Transverse colon (tissue), 4 donors: ENCODE results near the gene TAF15. TPM values are rescaled to one million over a fixed set of nuclear protein-coding genes. Genes with fewer than 3 reads are reported as not detected.

Experiments used
- DNase-seq: peaks from one replicate; pipeline ENCODE4 v3.0.0-alpha.2; 2019
- H3K27ac ChIP-seq, 4 donors: fragments of 200-600 bp; sonication (generic); 2 replicates each; pipeline ENCODE4 v1.5.1; 2016 to 2018; ENCODE audit warnings: inconsistent platforms in 4 of 4
- H3K27me3 ChIP-seq: fragments of 200-600 bp; sonication (generic); 2 replicates; pipeline ENCODE4 v1.5.1; 2017; ENCODE audit warnings: inconsistent platforms
- H3K36me3 ChIP-seq, 4 donors: fragments of 200-600 bp; sonication (generic); 2 replicates each; pipeline ENCODE4 v1.5.1; 2017 to 2019; ENCODE audit warnings: inconsistent platforms in 4 of 4
- H3K4me1 ChIP-seq, 4 donors: fragments of 200-600 bp; sonication (generic); 2 replicates each; pipeline ENCODE4 v1.5.1; 2017 to 2020; ENCODE audit warnings: inconsistent platforms in 4 of 4
- H3K4me3 ChIP-seq, 4 donors: fragments of 200-600 bp; sonication (generic); 1 replicate in 1 of 4; 2 replicates in 3 of 4; pipeline versions ENCODE4 v1.5.1 to v1.6.1; 2017 to 2019; ENCODE audit warnings: inconsistent platforms in 4 of 4
- H3K9me3 ChIP-seq, 2 donors: fragments of 200-600 bp; sonication (generic); 2 replicates each; pipeline ENCODE4 v1.5.1; 2017 to 2019; ENCODE audit warnings: inconsistent platforms in 2 of 2
- CTCF ChIP-seq, 5 experiments: fragments of 200-600 bp in 3 of 5; fragments of 450-650 bp in 2 of 5; sonication (generic) in 3 of 5; IDR thresholded peaks; 1 replicate in 2 of 5; 2 replicates in 3 of 5; pipeline ENCODE4 v1.5.1; 2016 to 2017; ENCODE audit warnings: antibody characterized with exemption in 5 of 5, inconsistent platforms in 3 of 5, mild to moderate bottlenecking in 2 of 5, moderate library complexity in 1 of 5
- EP300 ChIP-seq: sonication (generic); formaldehyde crosslinking; IDR thresholded peaks from one replicate; pipeline ENCODE4 v1.6.1; 2017; ENCODE audit warnings: antibody characterized with exemption, low read depth
- POLR2A ChIP-seq: fragments of 450-650 bp; IDR thresholded peaks from one replicate; pipeline ENCODE4 v1.6.1; 2016; ENCODE audit warnings: antibody characterized with exemption, mild to moderate bottlenecking, moderate library complexity
- POLR2AphosphoS5 ChIP-seq, 3 donors: sonication (generic); formaldehyde crosslinking; IDR thresholded peaks; one replicate each; pipeline ENCODE4 v1.6.1; 2016; ENCODE audit warnings: antibody characterized with exemption in 3 of 3
- WGBS, 2 donors: methylation state at CpG; one replicate each; pipeline ENCODE4 v1.1.5; 2018; ENCODE audit warnings: low coverage in 1 of 2; 5-methylcytosine and 5-hydroxymethylcytosine counted together
- in situ Hi-C, 4 donors: fragments of 200-750 bp; cut with MboI; loops; one replicate each; pipeline versions ENCODE4 v1.15.0 to v1.15.1; 2017; ENCODE audit warnings: low sequenced_read_pairs in 3 of 4, low pct_ligation_motif_present in 1 of 4, low pct_unique_long_range_greater_than_20kb in 1 of 4
- intact Hi-C: fragments of 100-400 bp; cut with DNase I; formaldehyde crosslinking; loops from one replicate; pipeline ENCODE4 v1.15.1; 2023; ENCODE audit warnings: low total_unique reads
- small RNA-seq, 4 donors: library from RNA; depleted of rRNA; stranded (forward); fragments of <200 nt; gene quantifications; one replicate each; pipeline ENCODE3, GENCODE V24; 2016
- total RNA-seq, 4 donors: library from RNA; depleted of rRNA; stranded (reverse); fragments of >200 nt; gene quantifications; one replicate each; pipeline ENCODE4 v1.1.0, GENCODE V29; 2016

Gene TAF15
- total RNA-seq, 4 donors from 2014 or later: 13.1 to 74.3 (median 37.9) TPM

- no peak for DNase-seq
- Histone ChIP-seq H3K27ac (no peak overlapping the region), H3K36me3 (no peaks in the 10 kb centered on the region), H3K4me1 (peaks cover 0 to 6% (median 0%) of the 10 kb centered on the region in 4 donors), H3K27me3 (no peaks in the 10 kb centered on the region), H3K4me3 (no peak overlapping the region), H3K9me3 (no peaks in the 10 kb centered on the region)
- in situ Hi-C loops: no loop called here
- WGBS, 2 donors: 93 to 100% methylated on average over 5 to 7 of the region's 7 CpGs
- intact Hi-C loops: no loop called here
- TF ChIP-seq POLR2AphosphoS5 (IDR thresholded peaks at IDR 0.05) (no peak), EP300 (no peak), CTCF (IDR thresholded peaks at IDR 0.05) (no peak), POLR2A (no peak)
These were observed 84.9 kb downstream of the TAF15 start for GRCh38 chr17:35894206-35894605.

DNA sequence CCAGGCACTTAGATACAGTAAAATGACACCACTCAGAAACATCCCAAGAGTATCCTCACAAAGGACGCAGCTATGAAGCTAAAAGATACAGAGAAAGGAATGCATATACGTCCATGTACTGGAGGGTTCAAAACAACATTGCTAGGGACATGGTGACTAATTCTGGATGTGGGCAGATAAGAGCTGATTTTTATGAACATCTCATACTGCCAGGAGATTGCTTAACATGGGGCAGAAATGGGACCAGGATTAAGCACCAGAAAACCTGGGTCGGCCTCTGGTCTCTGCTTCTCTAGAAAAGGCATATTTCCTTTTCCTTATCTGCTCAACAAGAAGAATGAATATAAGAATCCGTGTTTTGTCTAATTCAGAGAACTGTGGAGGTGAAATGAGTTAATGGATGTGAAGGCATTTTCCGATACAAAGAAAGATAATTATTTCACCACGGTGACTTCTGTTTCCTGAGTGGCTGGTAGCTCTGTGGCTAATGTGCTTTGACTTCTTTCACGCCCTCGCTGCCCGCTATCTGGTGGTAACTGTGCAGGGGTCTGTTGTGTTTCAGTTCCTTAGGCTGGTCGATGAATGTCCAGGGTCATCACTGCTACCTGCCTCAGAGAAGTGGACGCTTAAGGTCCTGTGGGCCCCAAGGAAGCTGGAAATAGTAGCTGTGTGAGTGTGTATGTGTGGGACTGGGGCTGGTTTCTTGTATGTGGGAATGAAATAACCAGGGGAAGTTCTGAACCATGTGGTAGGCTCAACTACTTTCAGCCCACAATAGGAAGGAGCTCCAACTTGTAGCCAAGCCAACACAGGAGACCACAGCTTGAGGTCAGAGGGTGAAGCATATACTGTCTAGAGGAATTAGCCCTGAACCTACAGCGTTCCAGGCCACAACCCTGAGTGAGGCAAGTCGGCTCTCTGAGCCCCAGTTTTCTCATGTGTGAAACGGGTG, 86.6 kb downstream of the TAF15 start:
- 65 to 74% methylated on average over 7 to 14 of the region's 14 CpGs for WGBS, 2 donors
- Histone ChIP-seq H3K4me1 (no peaks in the 10 kb centered on the region), H3K4me3 (no peak overlapping the region), H3K27me3 (no peaks in the 10 kb centered on the region), H3K9me3 (no peaks in the 10 kb centered on the region), H3K36me3 (no peaks in the 10 kb centered on the region), H3K27ac (no peak overlapping the region)
- intact Hi-C loops (no loop called here), in situ Hi-C loops (no loop called here)
- DNase-seq: peak; percentile 17
- TF ChIP-seq POLR2AphosphoS5 (IDR thresholded peaks at IDR 0.05): no peak
- TF ChIP-seq POLR2A: no peak
- no peak for TF ChIP-seq CTCF (IDR thresholded peaks at IDR 0.05)
- no peak for TF ChIP-seq EP300

Small RNAs within 50 kb of the gene (small RNA-seq; reads per million reads assigned to genes)
- 151 to 699 (median 368) reads per million in 4 donors for gene RF00100

Other genes starting within 250 kb of the TAF15 start
- not detected for gene SLFN14, start 248.7 kb upstream of the TAF15 start, total RNA-seq
- 1 to 10 TPM in 2 of 4 donors, under 1 TPM in 1, not detected in 1; 0.75 to 5.2 (median 3.0) TPM for gene PEX12, start 230.9 kb upstream of the TAF15 start, total RNA-seq
- gene AP2B1, start 222.2 kb upstream of the TAF15 start, total RNA-seq: 100 to 1,000 TPM in 1 of 4 donors, 10 to 100 TPM in 3; 32.2 to 102 (median 60.1) TPM
- gene RASL10B, start 77.8 kb upstream of the TAF15 start, total RNA-seq: 1 to 10 TPM in 2 of 4 donors, under 1 TPM in 2; 0.41 to 1.6 (median 1.1) TPM
- gene GAS2L2, start 56.2 kb upstream of the TAF15 start, total RNA-seq: not detected
- gene C17orf50, start 48.6 kb upstream of the TAF15 start, total RNA-seq: not detected
- 100 to 1,000 TPM; 104 to 368 (median 128) TPM for gene MMP28, start 13.8 kb upstream of the TAF15 start, total RNA-seq
- not detected for gene HEATR9, start 59.4 kb downstream of the TAF15 start, total RNA-seq
- gene CCL5, start 70.9 kb downstream of the TAF15 start, total RNA-seq: 10 to 100 TPM in 2 of 4 donors, 1 to 10 TPM in 2; 1.8 to 12.8 (median 6.2) TPM
- 10 to 100 TPM in 1 of 4 donors, not detected in 3; 39.2 TPM for gene RDM1, start 121.3 kb downstream of the TAF15 start, total RNA-seq
- gene LYZL6, start 134.2 kb downstream of the TAF15 start, total RNA-seq: not detected
- not detected for gene CCL16, start 172.0 kb downstream of the TAF15 start, total RNA-seq
- 10 to 100 TPM in 1 of 4 donors, 1 to 10 TPM in 3; 4.2 to 19.5 (median 6.8) TPM for gene CCL14, start 177.2 kb downstream of the TAF15 start, total RNA-seq
- 10 to 100 TPM in 3 of 4 donors, 1 to 10 TPM in 1; 6.8 to 68.8 (median 31.5) TPM for gene CCL15, start 192.1 kb downstream of the TAF15 start, total RNA-seq
- gene CCL23, start 208.5 kb downstream of the TAF15 start, total RNA-seq: 1 to 10 TPM in 1 of 4 donors, not detected in 3; 9.1 TPM